SK-N-SH treated with all-trans-retinoic acid at 6 μM for 48 hours (cell line): ENCODE measurements around the gene TRIM61.
"Not testable (repeated sequence)": the region's sequence is repeated elsewhere in the genome, so short reads cannot be mapped to it uniquely, and the experiment has no call there.

Experiments used
- ESRRG ChIP-seq: fragments of 250-450 bp; sonication (Bioruptor Pico); IDR thresholded peaks from 2 replicates; pipeline ENCODE4 v1.6.1; 2021; ENCODE audit warnings: mild to moderate bottlenecking
- GLIS3 ChIP-seq: fragments of 250-450 bp; sonication (Bioruptor Pico); IDR thresholded peaks from 2 replicates; pipeline ENCODE4 v1.5.0; 2020; ENCODE audit warnings: mild to moderate bottlenecking, moderate library complexity
- RARB ChIP-seq: fragments of 250-450 bp; sonication (Bioruptor Pico); IDR thresholded peaks from 2 replicates; pipeline ENCODE4 v1.8.0; 2021; ENCODE audit warnings: mild to moderate bottlenecking, moderate library complexity
- ZFP30 ChIP-seq: fragments of 450-650 bp; formaldehyde crosslinking; IDR thresholded peaks from 2 replicates; pipeline ENCODE4 v1.5.0; 2022; ENCODE audit warnings: mild to moderate bottlenecking, moderate library complexity
- ZNF565 ChIP-seq: fragments of 450-650 bp; formaldehyde crosslinking; conservative IDR thresholded peaks from 2 replicates; pipeline ENCODE4 v1.5.0; 2020; ENCODE audit warnings: low read depth, mild to moderate bottlenecking, moderate library complexity
- TF ChIP-seq, protein P1 (sequence below): fragments of 250-450 bp; sonication (Bioruptor Pico); IDR thresholded peaks from 2 replicates; pipeline ENCODE4 v1.8.0; 2020; ENCODE audit warnings: mild to moderate bottlenecking, moderate library complexity, borderline replicate concordance
- TF ChIP-seq, protein P2 (sequence below): fragments of 250-450 bp; sonication (Bioruptor Pico); IDR thresholded peaks from 2 replicates; pipeline ENCODE4 v1.5.1; 2021; ENCODE audit warnings: mild to moderate bottlenecking, moderate library complexity
- TF ChIP-seq, protein P3 (sequence below): fragments of 250-450 bp; sonication (Bioruptor Pico); IDR thresholded peaks from 2 replicates; pipeline ENCODE4 v1.5.0; 2020; ENCODE audit warnings: mild to moderate bottlenecking, moderate library complexity

DNA sequence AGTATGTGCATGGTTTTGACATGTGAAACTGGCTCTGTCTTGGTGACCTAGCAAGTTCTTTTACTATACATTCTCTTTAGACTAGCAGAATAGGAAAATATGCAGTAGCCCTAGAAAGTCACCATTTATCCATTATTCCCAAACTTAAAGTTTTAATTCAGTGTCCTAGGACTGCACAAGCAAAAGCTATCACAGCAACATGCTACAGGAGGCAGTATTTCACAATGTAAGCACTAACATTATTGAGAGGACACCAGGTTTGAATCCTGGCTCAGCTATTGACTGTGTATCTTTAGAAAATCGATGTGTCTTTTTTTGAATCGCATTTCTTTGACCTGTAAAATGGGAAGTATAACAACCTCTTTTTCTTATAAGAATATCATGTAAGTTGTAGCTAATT is 5.5 kb downstream of the TRIM61 start:
- TF ChIP-seq, protein P1, sequence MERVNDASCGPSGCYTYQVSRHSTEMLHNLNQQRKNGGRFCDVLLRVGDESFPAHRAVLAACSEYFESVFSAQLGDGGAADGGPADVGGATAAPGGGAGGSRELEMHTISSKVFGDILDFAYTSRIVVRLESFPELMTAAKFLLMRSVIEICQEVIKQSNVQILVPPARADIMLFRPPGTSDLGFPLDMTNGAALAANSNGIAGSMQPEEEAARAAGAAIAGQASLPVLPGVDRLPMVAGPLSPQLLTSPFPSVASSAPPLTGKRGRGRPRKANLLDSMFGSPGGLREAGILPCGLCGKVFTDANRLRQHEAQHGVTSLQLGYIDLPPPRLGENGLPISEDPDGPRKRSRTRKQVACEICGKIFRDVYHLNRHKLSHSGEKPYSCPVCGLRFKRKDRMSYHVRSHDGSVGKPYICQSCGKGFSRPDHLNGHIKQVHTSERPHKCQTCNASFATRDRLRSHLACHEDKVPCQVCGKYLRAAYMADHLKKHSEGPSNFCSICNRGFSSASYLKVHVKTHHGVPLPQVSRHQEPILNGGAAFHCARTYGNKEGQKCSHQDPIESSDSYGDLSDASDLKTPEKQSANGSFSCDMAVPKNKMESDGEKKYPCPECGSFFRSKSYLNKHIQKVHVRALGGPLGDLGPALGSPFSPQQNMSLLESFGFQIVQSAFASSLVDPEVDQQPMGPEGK (CRISPR knock-in tag) = not testable (repeated sequence)
- TF ChIP-seq ZFP30 (CRISPR knock-in tag); RARB (CRISPR knock-in tag); GLIS3 (CRISPR knock-in tag); ZNF565 (CRISPR knock-in tag); ESRRG: not testable (repeated sequence)
- TF ChIP-seq, protein P2, sequence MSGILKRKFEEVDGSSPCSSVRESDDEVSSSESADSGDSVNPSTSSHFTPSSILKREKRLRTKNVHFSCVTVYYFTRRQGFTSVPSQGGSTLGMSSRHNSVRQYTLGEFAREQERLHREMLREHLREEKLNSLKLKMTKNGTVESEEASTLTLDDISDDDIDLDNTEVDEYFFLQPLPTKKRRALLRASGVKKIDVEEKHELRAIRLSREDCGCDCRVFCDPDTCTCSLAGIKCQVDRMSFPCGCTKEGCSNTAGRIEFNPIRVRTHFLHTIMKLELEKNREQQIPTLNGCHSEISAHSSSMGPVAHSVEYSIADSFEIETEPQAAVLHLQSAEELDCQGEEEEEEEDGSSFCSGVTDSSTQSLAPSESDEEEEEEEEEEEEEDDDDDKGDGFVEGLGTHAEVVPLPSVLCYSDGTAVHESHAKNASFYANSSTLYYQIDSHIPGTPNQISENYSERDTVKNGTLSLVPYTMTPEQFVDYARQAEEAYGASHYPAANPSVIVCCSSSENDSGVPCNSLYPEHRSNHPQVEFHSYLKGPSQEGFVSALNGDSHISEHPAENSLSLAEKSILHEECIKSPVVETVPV (CRISPR knock-in tag) = not testable (repeated sequence)
- TF ChIP-seq, protein P3, sequence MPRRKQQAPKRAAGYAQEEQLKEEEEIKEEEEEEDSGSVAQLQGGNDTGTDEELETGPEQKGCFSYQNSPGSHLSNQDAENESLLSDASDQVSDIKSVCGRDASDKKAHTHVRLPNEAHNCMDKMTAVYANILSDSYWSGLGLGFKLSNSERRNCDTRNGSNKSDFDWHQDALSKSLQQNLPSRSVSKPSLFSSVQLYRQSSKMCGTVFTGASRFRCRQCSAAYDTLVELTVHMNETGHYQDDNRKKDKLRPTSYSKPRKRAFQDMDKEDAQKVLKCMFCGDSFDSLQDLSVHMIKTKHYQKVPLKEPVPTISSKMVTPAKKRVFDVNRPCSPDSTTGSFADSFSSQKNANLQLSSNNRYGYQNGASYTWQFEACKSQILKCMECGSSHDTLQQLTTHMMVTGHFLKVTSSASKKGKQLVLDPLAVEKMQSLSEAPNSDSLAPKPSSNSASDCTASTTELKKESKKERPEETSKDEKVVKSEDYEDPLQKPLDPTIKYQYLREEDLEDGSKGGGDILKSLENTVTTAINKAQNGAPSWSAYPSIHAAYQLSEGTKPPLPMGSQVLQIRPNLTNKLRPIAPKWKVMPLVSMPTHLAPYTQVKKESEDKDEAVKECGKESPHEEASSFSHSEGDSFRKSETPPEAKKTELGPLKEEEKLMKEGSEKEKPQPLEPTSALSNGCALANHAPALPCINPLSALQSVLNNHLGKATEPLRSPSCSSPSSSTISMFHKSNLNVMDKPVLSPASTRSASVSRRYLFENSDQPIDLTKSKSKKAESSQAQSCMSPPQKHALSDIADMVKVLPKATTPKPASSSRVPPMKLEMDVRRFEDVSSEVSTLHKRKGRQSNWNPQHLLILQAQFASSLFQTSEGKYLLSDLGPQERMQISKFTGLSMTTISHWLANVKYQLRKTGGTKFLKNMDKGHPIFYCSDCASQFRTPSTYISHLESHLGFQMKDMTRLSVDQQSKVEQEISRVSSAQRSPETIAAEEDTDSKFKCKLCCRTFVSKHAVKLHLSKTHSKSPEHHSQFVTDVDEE (CRISPR knock-in tag) = not testable (repeated sequence)
